ENCODE results near the gene GRIK3.

- TF ChIP-seq CTCF (IDR thresholded peaks at IDR 0.05) (no peak), ZFX (IDR thresholded peaks at IDR 0.05; ENCODE audit: borderline replicate concordance) (no peak)
Measured at GRCh38 chr1:36849956-36850355, 184.4 kb downstream of the GRIK3 start.

Data from 22Rv1 (cell line).